ENCODE results near the gene C4A. TPM values are rescaled to one million over a fixed set of nuclear protein-coding genes. Genes with fewer than 3 reads are reported as not detected.
"Not testable (repeated sequence)": the region's sequence is repeated elsewhere in the genome, so short reads cannot be mapped to it uniquely, and the experiment has no call there.

C4A gene
- total RNA-seq, 1 experiment from 2014 or later = 1.9 TPM

DNA sequence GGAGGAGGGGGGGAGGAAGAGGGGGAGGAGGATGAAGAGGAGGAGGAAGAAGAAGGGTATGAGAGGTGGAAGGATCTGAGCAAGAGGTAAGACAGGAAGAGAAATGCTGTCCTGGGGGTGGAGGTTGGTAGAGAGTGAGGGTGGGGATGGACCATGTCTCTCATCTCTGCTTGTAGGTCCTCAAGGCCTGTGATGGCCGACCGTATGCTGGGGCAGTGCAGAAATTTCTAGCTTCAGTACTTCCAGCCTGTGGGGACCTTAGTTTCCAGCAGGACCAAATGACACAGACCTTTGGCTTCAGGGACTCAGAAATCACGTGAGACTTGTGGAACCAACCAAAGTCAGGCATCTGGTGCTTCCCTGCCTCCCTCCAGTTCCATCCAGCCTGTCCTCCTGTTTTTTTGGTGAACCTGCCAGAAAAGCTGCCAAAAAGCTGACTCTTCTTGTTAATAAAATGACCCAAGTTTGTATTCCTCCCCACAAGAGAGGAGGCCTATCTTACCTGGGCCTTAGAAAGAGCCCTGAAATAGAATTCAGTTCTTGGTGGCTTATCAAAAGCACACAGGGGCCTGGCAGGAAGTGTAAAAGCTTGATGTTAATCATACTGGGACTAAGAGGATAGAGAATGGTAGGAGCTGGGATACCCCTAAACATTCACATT is 2.5 kb upstream of the C4A start:
- DNase-seq (ENCODE audit: low spot score) = no peak

GRCh38 chr6:31980195-31980876 is 1.5 kb upstream of the C4A start:
- not testable (repeated sequence) for DNase-seq (ENCODE audit: low spot score)

GRCh38 chr6:31980998-31981397 is 859 bp upstream of the C4A start:
- not testable (repeated sequence) for DNase-seq (ENCODE audit: low spot score)

GRCh38 chr6:31989363-31989762 is 7.5 kb downstream of the C4A start:
- DNase-seq (ENCODE audit: low spot score) = not testable (repeated sequence)

DNA sequence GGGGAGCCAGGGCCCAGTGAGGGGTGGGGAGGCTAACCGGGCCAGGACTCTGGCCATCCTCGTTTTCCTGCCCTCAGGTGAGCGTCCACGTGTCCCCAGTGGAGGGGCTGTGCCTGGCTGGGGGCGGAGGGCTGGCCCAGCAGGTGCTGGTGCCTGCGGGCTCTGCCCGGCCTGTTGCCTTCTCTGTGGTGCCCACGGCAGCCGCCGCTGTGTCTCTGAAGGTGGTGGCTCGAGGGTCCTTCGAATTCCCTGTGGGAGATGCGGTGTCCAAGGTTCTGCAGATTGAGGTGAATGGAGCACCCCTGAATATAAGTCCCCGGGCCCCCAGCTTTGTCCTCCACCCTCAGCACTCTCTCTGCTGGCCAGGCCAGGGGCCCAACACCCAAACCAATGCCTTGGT is 12.6 kb downstream of the C4A start:
- not testable (repeated sequence) for DNase-seq (ENCODE audit: low spot score)

GRCh38 chr6:31996385-31996784 is 14.5 kb downstream of the C4A start:
- not testable (repeated sequence) for DNase-seq (ENCODE audit: low spot score)

- DNase-seq (ENCODE audit: low spot score) = not testable (repeated sequence)
These were observed 20.9 kb downstream of the C4A start for GRCh38 chr6:32002546-32003268.

DNA sequence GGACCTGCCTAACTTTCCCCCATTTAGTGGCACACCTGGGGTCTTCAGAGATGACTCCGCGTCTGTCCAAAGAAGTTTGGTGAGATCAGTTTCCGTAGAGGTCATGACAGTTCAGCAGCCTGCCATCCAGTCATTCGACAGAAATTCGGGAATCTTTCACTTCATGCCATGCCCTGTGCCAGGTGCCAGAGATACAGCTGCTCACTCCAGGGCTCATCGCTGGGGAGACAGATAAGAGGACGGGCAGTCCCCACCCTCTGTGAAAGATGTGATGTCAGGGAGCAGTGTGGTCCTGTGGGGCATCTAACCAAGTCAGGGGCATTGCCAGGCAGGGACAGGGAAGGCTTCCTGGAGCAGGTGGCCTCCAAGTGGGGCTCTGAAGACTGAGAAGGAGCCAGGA is 21.4 kb downstream of the C4A start:
- not testable (repeated sequence) for DNase-seq (ENCODE audit: low spot score)

GRCh38 chr6:32004393-32004792 is 22.5 kb downstream of the C4A start:
- not testable (repeated sequence) for DNase-seq (ENCODE audit: low spot score)

- DNase-seq (ENCODE audit: low spot score) = not testable (repeated sequence)
These were observed 23.1 kb downstream of the C4A start for GRCh38 chr6:32004864-32005537.

GRCh38 chr6:32005538-32005880 is 23.7 kb downstream of the C4A start:
- DNase-seq (ENCODE audit: low spot score) = peak; percentile 2

DNA sequence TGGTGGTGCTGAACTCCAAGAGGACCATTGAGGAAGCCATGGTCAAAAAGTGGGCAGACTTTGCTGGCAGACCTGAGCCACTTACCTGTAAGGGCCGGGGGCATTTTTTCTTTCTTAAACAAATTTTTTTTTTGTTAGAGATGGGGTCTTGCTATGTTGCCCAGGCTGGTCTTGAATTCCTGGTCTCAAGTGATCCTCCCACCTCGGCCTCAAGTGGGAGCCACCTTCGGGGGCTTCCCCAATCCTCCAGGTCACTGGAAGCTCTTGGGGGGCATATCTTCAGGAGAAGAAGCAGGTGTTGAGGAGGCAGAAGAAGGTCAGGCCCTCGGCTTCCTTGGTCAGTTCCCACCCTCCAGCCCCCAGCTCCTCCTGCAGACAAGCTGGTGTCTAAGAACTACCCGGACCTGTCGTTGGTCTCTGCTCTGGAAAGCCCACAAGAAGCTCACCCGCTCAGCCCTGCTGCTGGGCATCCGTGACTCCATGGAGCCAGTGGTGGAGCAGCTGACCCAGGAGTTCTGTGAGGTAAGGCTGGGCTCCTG is 24.2 kb downstream of the C4A start:
- DNase-seq (ENCODE audit: low spot score) = not testable (repeated sequence)

GRCh38 chr6:32007086-32007485 is 25.2 kb downstream of the C4A start:
- DNase-seq (ENCODE audit: low spot score) = not testable (repeated sequence)

DNA sequence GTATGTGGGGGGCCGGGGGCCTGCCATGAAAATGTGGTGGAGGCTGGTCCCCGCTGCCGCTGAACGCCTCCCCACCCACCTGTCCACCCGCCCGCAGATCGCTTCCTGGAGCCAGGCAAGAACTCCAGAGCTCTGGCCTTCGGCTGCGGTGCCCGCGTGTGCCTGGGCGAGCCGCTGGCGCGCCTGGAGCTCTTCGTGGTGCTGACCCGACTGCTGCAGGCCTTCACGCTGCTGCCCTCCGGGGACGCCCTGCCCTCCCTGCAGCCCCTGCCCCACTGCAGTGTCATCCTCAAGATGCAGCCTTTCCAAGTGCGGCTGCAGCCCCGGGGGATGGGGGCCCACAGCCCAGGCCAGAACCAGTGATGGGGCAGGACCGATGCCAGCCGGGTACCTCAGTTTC is 26.2 kb downstream of the C4A start:
- not testable (repeated sequence) for DNase-seq (ENCODE audit: low spot score)

DNA sequence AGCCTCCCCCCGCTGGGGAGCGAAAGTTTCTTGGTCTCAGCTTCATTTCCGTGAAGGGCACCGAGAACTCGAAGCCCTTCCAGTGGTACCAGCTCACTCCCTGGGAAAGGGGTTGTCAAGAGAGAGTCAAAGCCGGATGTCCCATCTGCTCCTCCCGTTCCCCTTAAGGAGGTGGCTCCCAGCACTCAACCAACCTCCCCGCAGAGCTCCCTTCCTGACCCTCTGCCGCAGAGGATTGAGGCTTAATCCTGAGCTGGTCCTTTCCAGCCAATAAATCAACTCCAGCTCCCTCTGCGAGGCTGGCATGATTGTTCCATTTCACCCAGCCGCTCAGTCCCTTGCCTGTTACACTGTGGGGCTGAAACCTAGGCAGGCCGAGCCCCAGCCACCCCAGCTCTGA is 26.8 kb downstream of the C4A start:
- DNase-seq (ENCODE audit: low spot score) = not testable (repeated sequence)

DNA sequence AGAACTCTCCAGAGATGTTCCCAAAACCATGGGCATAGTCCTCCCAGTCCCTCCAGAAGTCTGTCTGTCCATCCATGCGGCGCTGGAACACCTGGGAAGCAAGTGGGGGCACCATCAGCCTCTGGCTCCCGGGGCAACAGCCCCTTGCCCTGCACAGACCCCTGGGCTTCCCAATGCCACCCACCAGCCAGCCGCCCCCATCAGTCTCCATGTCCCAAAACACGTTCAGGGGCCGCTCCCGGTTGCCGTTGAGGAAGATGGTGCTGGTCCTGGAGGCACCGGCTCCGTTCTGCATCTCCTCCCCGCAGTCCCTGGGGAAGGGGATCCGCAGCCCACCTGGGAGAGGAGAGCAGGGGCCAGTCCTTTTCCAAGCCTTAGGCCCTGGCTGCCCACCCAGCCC is 27.7 kb downstream of the C4A start:
- DNase-seq (ENCODE audit: low spot score) = not testable (repeated sequence)

DNA sequence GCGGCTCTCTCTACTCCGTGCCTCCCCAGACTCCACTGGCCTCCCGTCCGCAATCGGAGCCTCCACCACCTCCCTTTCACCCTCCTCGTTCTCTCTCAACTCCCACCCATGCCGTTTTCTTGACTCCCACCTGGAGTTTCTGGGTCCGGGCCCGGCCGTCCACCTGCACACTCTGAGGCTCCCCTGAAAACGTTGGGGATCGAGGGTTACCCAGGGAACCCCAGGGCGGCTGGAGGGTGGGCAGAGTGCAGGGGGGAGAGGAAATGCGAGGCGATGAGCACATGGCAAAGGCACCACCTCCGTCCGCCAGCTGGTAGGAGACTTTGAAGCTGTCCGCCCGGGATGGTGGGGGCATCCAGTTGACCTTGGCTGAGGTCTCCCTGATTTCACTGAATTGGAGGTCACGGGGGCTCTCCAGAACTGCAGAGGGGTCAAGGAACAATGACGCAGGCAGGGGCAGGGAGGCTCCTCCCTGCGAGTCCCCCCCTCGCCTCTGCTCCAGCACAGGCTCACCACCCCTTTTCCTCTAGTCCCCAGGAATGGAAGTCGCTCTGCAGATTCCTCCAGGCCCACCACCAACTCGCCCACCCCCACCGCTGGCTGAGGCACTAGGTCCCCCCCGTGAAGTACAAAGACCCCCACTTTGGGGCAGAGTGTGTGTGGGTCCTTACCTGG is 29.1 kb downstream of the C4A start:
- not testable (repeated sequence) for DNase-seq (ENCODE audit: low spot score)

DNA sequence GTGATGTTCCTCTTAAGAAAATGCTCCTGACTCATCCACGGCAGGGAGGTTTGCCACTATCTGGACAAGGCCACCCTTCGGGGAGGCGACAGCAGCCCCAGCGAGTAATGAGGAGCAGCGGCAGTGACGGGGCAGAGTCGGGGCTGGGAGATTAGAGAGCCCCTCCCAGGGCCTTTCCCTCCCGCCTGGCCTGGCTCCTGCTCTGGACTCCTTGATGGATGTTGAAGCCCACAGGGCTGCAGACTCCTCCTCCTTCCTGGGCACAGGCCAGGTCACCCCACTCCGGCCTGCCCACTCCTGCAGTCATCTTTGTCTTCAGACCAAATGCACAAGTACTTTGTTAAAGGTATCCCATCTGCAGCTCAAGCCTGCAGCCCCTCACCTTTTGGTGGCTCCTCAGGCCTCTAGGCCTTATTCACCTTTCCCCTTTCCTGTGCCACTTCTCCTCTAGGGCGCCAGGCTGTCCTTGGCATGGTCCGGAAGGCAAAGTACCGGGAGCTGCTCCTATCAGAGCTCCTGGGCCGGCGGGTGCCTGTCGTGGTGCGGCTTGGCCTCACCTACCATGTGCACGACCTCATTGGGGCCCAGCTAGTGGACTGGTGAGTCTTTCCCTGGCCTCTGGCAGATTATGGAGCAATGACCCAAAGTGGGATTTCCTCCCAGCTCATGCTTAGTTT is 31.2 kb downstream of the C4A start:
- not testable (repeated sequence) for DNase-seq (ENCODE audit: low spot score)

GRCh38 chr6:32013738-32014137 is 31.9 kb downstream of the C4A start:
- DNase-seq (ENCODE audit: low spot score) = not testable (repeated sequence)

DNA sequence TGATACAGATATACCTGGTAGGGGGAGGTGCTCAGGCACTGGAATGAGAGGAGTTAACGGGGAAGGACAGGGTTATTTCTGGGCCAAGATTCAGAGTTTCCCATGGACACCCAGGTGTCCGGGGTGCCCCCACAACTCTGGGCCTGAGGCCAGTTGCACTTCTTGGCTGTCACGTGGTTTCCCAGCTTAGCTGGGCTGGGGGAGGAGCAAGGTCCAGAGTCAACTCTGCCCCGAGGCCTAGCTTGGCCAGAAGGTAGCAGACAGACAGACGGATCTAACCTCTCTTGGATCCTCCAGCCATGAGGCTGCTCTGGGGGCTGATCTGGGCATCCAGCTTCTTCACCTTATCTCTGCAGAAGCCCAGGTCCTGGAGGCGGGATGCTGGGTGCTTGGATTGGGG is 32.7 kb downstream of the C4A start, which contains the start of gene C4B:
Gene C4B, plus strand, starts transcription at position 249 of the 400 bp plus-strand sequence. Its CDS starts 51 bp downstream, at position 300.
- not testable (repeated sequence) for DNase-seq (ENCODE audit: low spot score)

All from HT-29 (cell line).